Stimulated activated CD4-positive, alpha-beta T cell treated with anti-CD3 and anti-CD28 coated beads, Interleukin-1b, Interleukin-23, amount 100 ng/mL, for 1 hour (primary cell): ENCODE measurements around the gene ULBP2.
"Not testable (repeated sequence)": the region's sequence is repeated elsewhere in the genome, so short reads cannot be mapped to it uniquely, and the experiment has no call there.

Experiments used
- DNase-seq, 2 donors: peaks; one replicate each; pipeline ENCODE4 v3.0.0-alpha.2; 2020; ENCODE audit warnings: low read depth in 2 of 2

The ULBP2 gene

DNA sequence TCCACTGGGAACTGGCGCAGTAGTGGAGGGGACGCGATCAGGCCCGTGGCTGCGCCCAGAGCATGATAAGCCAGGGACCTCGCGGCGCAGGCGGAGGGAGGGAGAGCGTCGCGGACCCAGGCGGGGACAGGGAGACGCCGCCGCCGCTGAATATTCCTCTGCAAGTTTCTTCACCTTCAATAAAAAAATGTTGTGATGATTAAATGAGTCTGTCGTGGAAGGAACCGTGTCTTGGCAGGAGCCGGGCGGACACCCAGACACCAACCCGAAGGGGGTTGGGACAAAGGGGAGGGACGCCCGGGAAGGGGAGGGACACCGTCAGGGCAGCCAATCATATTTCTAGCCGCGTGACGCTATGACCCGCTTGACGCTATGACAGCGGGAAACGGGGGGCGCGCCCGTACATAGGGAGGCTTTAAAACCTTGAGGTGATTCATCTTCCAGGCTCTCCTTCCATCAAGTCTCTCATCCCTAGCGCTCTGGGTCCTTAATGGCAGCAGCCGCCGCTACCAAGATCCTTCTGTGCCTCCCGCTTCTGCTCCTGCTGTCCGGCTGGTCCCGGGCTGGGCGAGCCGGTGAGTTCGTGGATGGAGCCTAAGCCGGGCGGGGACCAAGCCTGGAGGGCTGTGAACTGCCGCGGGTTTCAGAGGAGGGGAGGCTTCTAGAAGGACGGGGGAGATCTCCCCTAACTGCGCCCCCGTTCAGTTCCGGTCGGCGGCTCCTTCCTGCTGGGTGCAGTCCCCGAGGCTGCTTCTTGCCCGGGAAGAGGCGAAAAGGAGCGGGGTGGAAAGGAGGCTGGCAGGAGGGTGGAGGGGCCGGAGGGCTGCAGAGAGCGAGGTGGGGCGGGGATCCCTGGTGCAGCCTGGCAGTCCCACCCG, at the start of gene ULBP2:
TSS of gene ULBP2 (plus strand) at position 432 of the 878 bp plus-strand sequence. CDS start at position 491, 59 bp downstream.
- peak; percentile 62 to 74 for DNase-seq

GRCh38 chr6:149895048-149895590, 46.7 kb upstream of the ULBP2 start:
- DNase-seq, result no peak

DNA sequence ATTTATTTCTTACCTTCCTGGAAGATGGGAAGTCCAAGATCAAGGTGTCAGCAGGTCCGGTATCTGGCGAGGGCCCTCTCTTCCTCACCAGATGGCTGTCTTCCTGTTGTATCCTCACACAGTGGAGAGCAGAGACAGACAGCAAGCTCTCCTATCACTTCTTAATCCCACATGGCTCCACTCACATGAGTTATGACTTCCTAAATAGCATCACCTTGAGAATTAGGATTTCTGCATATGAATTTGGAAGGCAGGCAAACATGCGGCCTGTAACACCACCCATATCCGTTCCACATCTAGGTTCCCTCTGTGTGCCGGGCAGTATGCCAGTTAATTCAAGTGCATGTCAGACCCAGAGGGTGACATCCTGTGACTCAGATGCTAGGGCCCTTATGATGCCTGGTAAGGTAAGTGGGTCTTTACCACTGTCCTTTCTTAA, 46.0 kb upstream of the ULBP2 start:
- DNase-seq, result peak in 1 of 2 donors; percentile 5

DNA sequence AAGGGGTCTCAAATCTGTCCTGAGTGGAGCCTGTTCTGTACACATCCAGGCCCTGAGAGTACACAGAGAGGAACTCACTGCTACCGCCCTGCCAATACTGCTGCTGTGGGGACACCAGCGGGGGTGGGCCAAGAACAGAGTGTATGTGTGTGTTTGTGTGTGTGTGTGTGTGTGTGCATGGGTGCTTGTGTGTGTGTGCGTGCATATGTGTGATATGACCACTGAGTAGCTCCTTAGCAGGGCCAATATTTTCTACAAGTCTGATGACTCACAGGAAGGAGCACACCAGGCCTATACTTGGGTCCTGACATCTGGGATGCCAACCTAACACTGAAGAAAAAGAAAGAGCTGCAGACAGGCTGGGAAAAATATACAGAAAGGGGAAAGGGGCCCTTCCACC, 45.3 kb upstream of the ULBP2 start:
- no peak for DNase-seq

DNA sequence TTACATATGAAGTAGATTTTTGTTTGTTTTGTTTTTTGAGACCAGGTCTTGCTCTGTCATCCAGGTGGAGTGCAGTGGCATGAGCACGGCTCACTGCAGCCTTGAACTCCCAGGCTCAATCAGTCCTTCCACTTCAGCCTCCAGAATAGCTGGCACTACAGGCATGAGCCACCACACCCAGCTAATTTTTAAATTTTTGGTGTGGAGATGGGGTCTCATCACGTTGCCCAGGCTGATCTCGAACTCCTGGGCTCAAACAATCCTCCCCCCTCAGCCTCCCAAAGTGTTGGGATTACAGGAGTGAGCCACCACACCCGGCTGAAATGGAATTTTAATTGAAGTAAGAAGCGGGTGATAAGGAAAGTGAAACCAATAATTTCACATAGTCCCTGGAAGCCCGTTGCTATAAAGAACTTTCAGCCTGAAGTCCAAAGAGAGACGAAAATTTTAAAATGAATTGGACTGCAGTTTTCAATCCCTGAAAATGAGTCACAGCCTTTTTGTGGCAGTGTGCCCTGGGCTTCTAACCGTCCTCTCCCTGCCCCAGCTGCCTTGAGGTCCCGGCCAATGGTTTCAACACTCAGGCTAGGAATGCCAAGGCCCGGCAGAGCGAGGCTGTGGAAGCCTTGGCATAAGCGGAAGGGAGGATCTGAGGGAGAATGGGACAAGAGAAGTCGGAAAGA, 44.7 kb upstream of the ULBP2 start:
- DNase-seq, result no peak

DNA sequence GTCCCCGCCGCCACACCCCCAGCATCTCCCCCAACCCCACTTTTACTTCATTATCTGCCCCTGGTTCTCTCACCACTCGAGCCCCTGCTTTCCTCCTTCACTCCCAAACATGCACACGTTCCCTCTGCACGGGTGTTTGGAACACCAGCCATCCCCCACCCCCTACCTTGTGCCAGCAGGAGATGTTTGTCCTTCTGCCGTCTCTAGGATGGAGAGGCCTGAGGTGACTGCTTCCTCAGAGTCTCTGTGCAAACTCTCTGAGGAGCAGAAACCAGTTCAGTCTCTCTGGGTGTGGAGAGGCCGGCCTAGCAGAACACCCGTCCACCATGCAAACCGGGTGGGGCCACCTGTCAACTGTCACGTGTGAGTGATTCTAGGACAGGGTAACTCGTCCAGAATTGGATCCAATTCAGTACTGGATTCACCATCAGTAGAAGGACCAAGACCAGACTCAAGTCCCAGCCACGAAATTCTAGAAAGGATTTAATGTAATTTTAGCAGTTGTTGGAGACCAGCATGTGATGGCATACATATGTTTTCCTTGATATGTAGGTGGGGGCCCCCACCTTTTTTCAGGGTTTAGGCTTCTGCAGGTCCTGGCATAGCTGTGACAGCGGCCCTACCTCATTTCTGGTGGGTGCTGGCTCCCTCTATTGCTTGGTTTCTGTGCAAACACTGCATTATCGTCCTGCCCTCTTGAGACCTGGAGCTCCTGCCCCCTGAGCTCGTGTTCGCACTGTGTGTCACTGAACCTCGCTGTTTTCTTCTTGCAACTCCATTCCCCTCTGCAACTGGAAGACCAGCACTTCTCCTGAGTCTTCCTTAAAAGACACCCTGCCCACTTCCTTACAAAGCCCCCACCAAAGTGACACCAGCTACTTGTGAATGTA, 43.7 kb upstream of the ULBP2 start, which contains the start of gene RAET1E:
TSS of gene RAET1E (minus strand) at position 259 of the 890 bp plus-strand sequence. CDS start 7,212 bp downstream, outside the sequence.
- DNase-seq, result no peak

GRCh38 chr6:149898966-149899365, 42.8 kb upstream of the ULBP2 start:
- no peak for DNase-seq

GRCh38 chr6:149899486-149899885, 42.3 kb upstream of the ULBP2 start:
- DNase-seq, result no peak

DNA sequence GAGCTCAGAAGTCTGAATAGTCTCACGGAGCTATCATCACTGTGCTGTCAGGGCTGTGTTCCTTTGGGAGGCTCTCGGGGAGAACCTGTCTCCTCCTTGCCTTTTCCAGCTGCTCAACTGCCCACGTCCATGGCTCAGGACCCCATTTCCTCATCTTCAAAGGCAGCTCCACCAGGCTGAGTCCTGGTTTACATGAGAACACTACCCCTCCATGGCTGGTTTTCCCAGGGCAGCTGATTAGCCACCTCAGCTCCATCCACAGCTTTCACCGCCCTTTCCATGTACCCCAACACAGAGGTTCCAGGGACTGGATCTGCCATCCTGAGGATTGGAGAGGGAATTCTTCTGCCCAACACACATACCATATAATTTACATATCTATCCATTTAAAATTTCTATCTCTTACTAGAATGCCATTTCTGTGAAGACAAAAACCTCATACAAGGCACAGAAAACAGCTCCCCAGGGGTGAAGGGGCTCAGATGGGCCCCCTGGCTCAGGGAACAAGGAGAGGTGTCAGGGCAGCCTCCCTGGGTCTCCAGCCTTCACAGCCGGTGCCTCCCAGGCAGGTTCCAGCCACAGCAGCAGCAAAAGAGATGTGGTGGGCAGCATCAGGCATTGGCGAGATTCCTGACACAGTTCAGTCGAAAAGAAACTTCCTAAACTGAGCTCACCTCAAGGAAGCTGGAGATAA, 41.7 kb upstream of the ULBP2 start:
- no peak for DNase-seq

DNA sequence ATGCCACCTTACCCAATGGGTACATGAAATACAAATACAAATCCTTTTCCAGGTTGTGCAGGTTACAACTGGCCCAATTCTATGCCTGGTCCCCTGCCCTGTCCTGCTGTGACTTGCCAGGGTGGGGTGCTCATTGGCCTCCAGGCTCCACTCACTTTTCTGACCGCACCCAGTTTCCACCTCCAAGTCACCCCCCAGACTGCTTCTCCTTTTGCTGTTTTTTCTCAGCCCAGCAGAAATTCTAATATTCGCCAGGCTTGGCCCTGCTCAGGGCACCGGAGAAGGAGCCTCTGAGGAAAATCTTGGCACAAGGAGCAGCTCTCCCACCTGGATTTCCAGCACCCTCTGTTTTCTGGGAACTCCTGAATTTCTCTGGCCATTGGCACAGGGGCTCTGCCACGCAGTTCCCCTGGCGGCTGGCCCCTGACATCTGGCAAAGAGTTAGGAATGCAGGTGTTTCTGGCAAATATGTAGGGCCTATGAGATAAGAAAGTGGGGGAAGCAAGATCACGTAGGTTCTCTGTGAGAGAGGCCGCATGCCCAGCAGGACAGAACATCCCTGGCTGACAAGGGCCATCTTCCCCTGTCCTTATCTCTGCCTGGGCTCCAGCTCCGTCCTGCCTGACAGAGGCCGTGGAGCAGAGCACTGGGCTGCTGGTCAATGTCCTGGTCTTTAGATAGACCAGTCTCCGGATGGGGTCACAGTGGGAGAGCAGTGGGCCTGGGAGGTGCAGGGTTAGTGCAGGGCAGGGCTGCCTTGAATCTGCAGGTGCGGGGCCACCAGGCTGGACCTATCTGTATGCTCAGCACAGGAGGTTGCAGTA, 41.0 kb upstream of the ULBP2 start:
- no peak for DNase-seq

DNA sequence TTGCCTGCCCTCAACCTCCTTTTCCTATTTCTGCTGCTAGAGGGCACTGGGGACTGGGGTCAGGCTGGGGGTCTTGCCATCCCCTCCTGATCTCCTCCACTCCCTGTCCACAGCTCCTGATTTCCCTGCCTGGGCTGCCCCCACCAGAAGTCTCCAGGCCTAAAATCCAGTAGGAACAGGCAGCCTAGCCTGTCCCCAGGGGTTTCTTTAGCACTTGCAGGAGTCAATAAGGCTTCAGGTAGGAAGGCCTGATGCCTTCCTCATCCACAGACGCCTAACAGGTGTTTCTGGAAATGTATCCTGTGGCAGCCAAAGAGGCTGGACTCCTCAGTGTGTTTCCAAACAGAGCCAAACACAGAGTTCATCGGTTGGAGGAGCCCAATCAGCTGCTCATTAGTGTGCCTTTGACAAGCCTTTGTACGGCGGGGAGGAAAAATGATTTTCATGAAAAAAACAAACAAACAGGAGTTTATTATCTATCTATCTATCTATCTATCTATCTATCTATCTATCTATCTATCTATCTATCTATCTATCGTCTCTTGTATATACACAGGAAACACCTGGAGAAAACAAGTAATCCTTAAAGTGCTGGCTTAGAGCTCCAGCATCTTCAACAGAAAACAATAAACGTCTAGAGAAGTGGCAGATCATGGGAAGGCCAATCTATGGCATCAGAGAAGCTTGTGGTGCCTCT, 40.2 kb upstream of the ULBP2 start:
- DNase-seq, result no peak

DNA sequence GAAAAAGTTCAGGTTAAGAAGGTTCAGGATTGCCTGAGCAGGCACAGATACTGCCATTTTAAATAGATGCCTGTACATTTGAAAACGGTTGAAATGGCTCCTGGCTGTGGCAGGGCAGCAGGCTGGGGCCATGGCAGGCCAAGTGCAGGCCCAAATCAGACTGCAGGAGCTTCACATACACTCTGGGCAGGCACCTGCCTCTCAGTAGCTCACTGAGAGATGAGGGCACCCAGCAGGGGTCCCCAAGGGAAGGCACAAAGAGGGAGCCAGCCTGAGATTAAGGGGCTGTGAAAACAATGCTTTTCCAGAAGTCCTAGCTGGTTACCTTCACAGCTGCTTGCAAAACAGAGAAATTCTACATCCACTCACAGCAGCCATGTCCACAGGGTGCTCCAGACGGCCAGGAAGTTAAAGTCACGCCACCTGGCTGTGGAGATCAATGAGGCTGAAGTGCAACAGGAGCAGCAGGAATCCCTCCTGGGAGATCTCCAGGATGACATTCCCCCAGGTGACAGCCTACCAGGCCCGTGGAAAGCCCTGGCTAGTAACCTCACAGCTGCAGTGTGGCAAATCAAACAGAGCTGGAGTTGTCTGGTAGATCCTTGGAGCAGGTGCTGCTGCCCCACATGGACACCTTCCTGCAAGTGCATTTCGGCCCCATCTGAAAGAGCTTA, 37.7 kb upstream of the ULBP2 start:
- no peak for DNase-seq

DNA sequence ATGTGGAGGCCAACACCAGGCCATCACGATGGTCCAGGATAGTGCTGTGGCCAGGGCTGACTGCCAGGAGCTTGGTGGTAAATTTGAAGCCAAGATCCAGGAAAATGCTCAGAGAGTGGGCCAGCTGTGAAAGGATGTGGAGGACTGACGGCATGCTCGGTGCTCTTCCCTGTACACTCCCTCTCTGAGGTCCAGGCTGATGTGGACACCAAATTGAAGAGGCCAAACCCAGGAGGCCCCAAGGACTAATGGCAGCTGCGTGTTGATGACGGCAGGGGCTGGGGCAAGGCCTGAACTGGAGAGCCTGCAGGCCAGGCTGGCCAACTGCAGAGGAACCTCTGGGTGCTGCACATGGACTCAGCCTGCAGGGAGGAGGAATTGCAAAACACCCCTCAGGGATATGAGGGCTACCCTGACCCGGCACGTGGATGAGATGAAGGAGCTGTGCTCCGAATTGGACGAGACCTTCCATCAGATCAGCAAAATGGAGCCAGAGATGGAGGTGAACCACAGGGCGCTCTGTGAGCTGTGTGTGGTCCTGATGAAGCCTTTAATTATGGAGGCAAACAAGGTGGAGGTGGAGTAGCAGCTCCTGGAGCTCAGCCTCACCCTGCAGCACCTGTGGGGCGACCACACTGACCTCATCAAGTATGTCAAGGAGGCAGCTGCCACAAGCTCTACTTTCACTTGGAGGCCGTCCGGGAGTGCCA, 37.0 kb upstream of the ULBP2 start:
- DNase-seq, result no peak

DNA sequence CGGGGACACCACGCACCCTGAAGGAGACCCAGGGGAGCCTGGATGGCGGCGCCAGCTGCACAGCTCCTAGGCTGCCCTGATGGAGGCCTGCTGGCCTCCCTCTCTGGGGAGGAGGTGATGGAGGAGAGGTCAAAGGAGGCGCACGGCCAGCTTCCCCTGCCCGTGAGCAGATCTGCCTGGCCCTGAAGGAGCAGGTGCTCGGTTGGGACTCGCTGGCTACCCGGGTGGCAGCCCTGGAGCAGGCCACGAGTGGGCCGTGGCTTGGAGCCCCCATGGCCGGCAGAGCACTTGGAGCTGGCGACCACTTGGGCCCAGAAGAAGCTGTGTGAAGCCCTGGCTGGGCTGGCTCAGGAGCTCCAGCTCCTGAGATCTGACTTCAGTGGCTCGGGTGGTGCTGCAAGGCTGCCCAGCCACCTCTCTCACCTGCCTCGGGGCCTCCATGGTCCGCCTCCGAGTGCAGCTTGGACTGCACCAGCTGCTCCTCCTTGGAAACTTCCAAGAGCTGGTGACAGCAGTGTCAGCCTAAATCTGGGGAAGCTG, 36.4 kb upstream of the ULBP2 start:
- DNase-seq, result no peak

GRCh38 chr6:149905911-149906371, 35.9 kb upstream of the ULBP2 start:
- DNase-seq, result no peak

GRCh38 chr6:149906405-149906804, 35.4 kb upstream of the ULBP2 start:
- DNase-seq, result no peak

DNA sequence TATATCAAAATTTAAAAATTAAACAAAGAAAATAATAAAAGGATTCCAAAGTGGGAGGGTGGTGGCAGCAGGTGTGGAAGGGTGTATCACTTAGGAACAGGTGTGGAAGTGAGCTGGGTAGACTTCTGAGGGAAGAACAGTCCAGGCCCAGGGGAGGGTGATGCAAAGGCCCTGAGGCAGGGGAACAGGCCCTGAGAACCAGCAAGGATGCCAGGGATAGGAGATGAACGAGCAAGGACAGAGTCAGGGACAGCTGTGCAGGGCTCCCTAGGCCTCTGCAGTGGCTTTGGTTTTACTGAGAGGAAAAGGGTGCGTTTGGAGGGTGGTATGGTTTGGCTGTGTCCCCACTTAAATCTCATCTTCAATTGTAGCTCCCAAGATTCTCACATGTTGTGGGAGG, 34.5 kb upstream of the ULBP2 start:
- no peak for DNase-seq

DNA sequence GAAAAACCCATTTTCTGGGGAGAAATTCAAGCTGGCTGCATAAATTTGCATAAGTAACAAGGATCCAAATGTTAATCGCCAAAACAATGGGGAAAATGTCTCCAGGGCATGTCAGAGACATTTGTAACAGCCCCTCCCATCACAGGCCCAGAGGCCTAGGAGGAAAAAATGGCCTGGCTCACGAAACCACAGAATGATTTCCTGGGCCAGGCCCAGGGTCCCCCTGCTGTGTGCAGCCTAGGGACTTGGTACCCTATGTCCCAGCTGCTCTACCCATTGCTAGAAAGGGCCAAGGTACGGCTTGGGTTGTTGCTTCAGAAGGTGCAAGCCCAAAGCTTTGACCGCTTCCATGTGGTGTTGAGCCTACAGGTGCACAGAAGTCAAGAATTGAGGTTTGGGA, 33.3 kb upstream of the ULBP2 start:
- DNase-seq, result not testable (repeated sequence)
